Eye (tissue), 1 donor: ENCODE data around the gene EFNB3.

Experiments used
- DNase-seq: peaks from one replicate; pipeline ENCODE4 v3.0.0-alpha.2; 2015

EFNB3 gene

DNA sequence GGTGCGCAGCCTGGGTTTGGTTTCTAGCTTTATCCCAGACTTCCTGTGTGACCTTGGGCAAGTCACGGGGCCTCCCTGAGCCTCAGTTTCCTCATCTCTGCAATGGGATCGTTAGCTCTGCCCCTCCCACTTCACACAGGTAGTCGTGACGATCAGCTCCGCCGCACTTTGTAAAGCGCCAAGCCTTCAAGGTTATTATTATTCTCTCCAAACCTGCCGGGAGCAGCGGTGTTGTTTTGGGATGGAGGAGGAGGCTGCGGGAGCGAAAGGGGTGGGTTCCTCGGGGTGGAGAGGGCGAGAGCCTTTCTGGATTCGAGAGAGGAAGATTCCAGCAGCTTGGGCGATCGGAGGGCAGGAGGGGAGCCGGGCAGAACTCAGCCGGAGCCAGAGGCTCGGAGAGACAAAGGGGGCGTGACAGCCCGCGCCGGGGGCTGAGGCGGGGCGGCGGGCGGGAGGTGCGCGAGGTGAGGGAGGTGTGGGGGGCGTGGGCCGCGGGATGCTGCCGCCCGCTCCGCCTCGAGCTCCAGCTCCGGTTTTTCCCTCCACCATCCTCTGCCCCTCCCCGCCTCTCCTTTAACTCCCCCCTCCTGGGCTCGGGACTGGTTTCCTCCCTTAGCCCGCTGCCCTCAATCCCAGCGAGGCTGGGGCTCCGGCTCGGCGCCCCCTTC is at the start of gene EFNB3:
Gene EFNB3, plus strand, starts transcription at position 602 of the 668 bp plus-strand sequence. CDS start 397 bp downstream, outside the sequence.
- peak; percentile 91 for DNase-seq

DNA sequence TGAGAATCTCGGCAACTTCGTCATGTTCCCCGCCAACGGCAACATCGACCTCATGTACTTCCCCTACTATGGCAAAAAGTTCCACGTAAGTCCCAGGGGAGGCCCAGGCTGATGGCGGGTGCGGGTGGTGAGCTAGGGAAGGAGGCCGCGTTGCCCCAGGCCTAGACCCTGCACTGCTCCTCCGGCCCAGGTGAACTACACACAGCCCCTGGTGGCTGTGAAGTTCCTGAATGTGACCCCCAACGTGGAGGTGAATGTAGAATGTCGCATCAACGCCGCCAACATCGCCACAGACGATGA is 49.5 kb upstream of the EFNB3 start:
- no peak for DNase-seq

DNA sequence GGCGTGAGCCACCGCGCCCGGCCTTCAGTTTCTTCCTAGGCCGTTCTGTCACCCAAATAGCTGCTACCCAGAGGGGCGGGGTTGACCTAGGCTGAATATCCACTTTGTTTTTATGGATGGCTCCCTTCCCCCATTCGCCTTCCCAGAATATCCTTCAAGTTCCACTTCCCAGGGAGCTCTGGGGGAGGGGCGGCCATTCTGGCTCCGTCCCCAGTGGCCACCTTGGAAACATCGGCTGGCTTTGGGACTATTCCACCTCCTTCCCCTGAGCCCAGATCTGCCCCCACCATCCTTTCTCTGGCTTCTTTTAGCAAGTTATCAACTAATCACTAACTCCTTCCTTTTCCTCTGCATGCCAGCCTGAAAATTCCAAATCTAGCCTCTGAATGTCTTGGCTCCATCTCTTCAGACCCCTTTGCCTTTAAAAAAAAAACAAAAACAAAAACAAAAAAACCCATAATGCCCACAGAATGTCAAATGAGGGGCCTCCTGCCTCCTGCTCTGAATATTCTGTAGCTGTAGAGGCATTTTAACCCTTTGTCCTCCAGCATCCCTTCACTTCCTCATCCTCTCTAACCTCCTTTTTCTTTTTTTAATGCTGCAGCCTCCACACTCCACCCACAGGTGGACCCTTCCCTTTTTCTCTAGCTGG is 47.9 kb upstream of the EFNB3 start:
- DNase-seq = peak; percentile 54

DNA sequence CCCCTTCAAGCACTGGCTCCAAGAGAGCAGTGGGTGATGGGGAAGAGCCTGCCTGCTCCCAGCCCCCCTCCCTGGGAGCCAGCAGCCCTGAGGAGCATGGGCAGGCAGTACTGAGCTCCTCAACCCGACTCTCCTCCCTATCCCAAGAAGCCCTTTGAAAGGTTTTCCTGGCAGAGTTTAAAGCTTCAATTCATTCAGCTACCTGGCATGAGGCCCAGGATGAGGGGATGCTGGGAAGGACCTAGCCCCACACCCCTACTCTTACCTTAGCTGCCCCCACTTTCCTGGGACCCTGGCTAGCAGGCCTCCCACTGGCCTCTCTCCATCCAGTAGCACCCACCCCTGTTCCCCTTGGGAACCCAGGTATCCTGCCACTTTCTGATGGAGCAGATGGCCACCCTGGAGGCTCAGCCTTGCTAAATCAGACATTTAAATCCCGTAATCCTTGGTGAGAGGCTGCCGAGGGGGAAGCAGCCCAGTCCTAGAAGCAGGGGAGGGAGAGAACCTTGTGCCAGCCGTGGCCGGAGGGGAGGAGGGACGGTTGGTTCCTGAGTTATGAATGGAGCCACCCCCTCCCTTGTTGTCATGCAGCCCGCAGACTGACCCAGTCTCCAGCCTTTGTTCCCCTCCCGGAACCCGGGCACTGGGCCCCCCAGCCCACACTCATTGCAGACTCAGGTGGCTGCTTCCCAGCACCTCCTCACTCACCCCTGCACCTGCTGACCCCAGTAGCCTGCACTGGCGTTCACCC is 37.2 kb upstream of the EFNB3 start:
- peak; percentile 56 for DNase-seq

GRCh38 chr17:7668482-7668881 is 36.5 kb upstream of the EFNB3 start:
- DNase-seq = no peak

GRCh38 chr17:7673239-7673638 is 31.8 kb upstream of the EFNB3 start:
- peak; percentile 31 for DNase-seq

DNA sequence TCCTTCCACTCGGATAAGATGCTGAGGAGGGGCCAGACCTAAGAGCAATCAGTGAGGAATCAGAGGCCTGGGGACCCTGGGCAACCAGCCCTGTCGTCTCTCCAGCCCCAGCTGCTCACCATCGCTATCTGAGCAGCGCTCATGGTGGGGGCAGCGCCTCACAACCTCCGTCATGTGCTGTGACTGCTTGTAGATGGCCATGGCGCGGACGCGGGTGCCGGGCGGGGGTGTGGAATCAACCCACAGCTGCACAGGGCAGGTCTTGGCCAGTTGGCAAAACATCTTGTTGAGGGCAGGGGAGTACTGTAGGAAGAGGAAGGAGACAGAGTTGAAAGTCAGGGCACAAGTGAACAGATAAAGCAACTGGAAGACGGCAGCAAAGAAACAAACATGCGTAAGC is 30.1 kb upstream of the EFNB3 start:
- DNase-seq = no peak

- DNase-seq = no peak
Observed at GRCh38 chr17:7676533-7676932, 28.5 kb upstream of the EFNB3 start.

DNA sequence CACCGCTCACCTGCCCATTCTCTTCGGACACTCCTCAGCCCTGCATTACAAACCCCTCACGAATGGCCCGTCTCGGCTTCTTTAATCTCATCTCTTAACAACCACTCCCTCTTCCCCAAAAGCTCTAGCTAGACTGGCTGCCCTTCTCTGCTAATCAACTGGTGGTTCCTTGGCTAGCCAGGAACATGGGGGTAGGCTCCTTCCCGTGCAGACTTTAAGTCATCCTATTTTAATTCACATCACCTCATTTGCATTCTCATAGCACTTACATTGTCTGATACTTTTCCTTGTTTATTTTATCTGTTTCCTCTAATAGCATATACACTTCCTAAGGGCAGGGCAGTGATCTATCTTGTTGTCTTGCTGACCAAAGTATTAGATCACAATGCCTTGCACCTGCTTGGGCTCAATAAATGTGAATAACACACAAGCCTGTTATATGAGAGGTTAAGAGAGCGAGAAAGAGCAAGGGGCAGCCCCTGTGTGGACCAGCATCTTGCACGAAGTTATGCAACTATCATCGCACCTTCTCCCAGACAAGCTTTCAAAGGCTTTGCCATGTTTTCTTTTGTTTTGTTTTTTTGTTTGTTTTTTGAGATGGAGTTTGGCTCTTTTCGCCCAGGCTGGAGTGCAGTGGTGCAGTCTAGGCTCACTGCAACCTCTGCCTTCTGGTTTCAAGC is 27.5 kb upstream of the EFNB3 start:
- DNase-seq = no peak

- DNase-seq = peak; percentile 11
Observed at GRCh38 chr17:7684851-7685532, 20.0 kb upstream of the EFNB3 start.

GRCh38 chr17:7685533-7686221 is 19.3 kb upstream of the EFNB3 start:
- DNase-seq = no peak

DNA sequence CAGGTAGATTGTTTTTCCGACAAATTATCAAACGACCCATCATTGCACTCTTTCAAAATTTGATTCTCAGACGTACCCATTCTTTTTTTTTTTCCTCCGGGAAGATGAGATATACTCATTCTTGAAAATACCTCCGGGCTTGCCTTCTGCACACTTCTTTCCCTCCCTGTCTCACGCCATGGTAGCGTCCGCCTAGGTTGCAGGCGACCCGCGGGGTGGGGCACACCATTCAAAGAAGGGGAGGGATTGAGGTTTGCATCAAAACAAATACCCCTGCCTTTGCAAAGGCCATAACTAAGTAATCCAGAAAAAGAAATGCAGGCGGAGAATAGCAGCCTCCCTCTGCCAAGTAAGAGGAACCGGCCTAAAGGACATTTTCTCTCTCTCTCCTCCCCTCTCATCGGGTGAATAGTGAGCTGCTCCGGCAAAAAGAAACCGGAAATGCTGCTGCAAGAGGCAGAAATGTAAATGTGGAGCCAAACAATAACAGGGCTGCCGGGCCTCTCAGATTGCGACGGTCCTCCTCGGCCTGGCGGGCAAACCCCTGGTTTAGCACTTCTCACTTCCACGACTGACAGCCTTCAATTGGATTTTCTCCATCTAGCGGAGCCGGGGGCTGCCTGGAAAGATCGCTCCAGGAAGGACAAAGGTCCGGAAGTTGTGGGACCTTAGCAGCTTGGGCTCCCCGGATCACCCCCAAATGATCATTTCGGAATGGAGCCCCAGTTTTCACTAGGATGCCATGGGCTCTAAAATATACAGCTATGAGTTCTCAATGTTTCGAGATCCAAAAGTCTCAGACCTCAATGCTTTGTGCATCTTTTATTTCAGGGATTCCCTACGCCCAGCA is 18.6 kb upstream of the EFNB3 start:
- DNase-seq = peak; percentile 98

- DNase-seq = peak; percentile 96
Observed at GRCh38 chr17:7687072-7687907, 17.7 kb upstream of the EFNB3 start, which contains the start of gene TP53. Gene TP53 (minus strand): TSS chr17:7687490. CDS start chr17:7676594, 10,896 bp downstream.

GRCh38 chr17:7687908-7688807 is 16.8 kb upstream of the EFNB3 start, which contains the start of gene WRAP53:
Gene WRAP53 (plus strand): TSS chr17:7688477. CDS start chr17:7688649, 172 bp downstream.
- peak; percentile 99 for DNase-seq

- DNase-seq = no peak
Observed at GRCh38 chr17:7688808-7689316, 16.1 kb upstream of the EFNB3 start.

DNA sequence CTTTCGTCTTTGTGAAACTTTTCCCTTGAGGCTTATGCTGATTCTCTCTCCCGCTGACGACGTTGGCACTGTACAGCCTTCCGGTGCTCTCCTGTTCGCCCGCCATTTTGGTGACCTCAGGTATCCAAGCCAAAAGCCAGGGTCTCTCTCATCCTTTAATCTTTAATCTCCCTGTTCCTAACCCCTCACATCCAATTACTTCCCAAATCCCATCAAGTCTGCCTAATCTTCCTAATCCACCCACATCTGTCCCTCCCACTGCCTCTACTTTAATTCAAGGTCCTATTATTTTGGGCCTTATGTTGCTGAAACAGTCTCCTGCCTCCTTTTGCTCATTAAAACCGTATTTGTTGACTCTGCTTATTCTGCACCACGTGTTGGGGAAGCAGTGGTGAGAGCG is 9.4 kb upstream of the EFNB3 start:
- DNase-seq = no peak

DNA sequence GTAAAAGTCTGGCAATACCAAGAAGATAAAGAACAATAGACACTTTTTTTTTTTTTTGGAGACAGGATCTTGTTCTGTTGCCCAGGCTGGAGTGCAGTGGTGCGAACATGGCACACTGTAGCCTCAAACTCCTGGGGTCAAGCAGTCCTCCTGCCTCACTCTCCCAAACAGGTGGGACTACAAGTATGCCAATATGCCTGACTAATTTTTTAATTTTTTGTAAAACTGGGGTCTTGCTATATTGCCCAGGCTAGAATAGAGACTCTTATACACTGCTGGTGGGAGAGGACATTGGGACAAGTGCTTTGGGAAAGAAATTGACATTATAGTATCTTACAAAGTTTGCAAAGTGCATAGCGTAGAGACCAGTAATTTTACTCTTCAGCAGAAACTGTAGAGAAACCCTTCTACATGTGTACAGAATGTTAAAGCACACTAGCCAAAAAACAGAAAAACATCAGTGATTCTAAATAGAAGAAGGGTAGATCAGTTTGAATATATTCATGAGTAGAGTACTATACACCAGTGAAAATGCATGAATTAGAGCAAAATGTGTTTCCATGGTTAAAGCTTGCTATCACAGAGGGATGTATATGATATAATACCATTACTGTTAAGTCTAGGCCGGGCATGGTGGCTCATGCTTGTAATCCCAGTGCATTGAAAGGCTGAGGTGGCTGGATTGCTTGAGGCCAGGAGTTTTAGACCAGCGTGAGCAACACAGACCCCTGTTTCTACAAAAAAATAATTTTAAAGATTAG is 7.0 kb upstream of the EFNB3 start:
- DNase-seq = no peak

DNA sequence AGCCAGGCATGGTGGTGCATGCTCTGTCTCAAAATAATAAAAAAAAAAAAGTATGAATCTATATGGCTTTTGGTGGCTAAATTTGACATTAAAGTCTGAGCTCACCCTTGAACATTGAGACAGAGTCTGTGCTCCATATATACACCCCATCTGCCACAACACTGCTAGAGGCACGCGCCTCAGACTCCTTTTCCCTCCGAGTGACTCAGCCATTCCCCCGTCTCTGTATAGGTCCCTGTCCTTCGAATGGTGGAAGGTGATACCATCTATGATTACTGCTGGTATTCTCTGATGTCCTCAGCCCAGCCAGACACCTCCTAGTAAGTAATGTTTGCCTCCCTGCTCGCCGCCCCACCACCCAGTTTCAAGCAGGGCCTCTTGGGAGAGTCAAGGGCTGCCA is 4.5 kb upstream of the EFNB3 start:
- no peak for DNase-seq
